Mesenchymal stem cell (in vitro differentiated cells and primary cell): Measurements from ENCODE around the gene HNRNPLL.

Experiments
- DNase-seq: peaks from one replicate; pipeline ENCODE4 v3.0.0-alpha.2; 2013
- H2AFZ ChIP-seq: one replicate; pipeline ENCODE4 v1.6.1; 2013; ENCODE audit warnings: low read depth, mild to moderate bottlenecking, control low read depth, inconsistent platforms, low read length, moderate library complexity
- H2AK5ac ChIP-seq: 2 replicates; pipeline ENCODE4 v1.6.1; 2013; ENCODE audit warnings: low read length, moderate library complexity, mild to moderate bottlenecking, inconsistent platforms; ENCODE audit not compliant: severe bottlenecking
- H2BK120ac ChIP-seq: one replicate; pipeline ENCODE4 v1.6.1; 2013; ENCODE audit warnings: low read depth, mild to moderate bottlenecking, inconsistent platforms, low read length, moderate library complexity
- H2BK12ac ChIP-seq, 2 experiments: one replicate each; pipeline ENCODE4 v1.6.1; 2013; ENCODE audit warnings: inconsistent platforms in 2 of 2, low read length in 2 of 2, mild to moderate bottlenecking in 2 of 2, moderate library complexity in 2 of 2, control low read depth in 1 of 2
- H2BK15ac ChIP-seq: one replicate; pipeline ENCODE4 v1.6.1; 2013; ENCODE audit warnings: mild to moderate bottlenecking, low read depth, inconsistent platforms; ENCODE audit not compliant: poor library complexity, severe bottlenecking
- H2BK5ac ChIP-seq: 2 replicates; pipeline ENCODE4 v1.6.1; 2013; ENCODE audit warnings: low read depth, mild to moderate bottlenecking, low read length, control low read depth, inconsistent platforms; ENCODE audit not compliant: poor library complexity, severe bottlenecking
- H3K14ac ChIP-seq, 2 experiments: one replicate each; pipeline ENCODE4 v1.6.1; 2013; ENCODE audit warnings: inconsistent platforms in 2 of 2, low read length in 2 of 2, control low read depth in 1 of 2, mild to moderate bottlenecking in 1 of 2, moderate library complexity in 1 of 2
- H3K18ac ChIP-seq, 2 experiments: one replicate each; pipeline ENCODE4 v1.6.1; 2013; ENCODE audit warnings: inconsistent platforms in 2 of 2, low read length in 2 of 2, control low read depth in 1 of 2, low read depth in 1 of 2, mild to moderate bottlenecking in 1 of 2
- H3K23ac ChIP-seq, 2 experiments: one replicate each; pipeline ENCODE4 v1.6.1; 2013; ENCODE audit warnings: inconsistent platforms in 2 of 2, low read length in 2 of 2, mild to moderate bottlenecking in 2 of 2, moderate library complexity in 2 of 2, control low read depth in 1 of 2
- H3K27ac ChIP-seq: 2 replicates; pipeline ENCODE4 v1.5.1; 2013; ENCODE audit warnings: mild to moderate bottlenecking, moderate library complexity, low read length, control low read depth, inconsistent platforms; ENCODE audit not compliant: poor library complexity, severe bottlenecking
- H3K27me3 ChIP-seq, 2 experiments: 2 replicates each; pipeline versions ENCODE4 v1.6.1 to v1.7.0; 2013; ENCODE audit warnings: low read length in 2 of 2, mild to moderate bottlenecking in 2 of 2, moderate library complexity in 2 of 2, control low read depth in 1 of 2, inconsistent platforms in 1 of 2; ENCODE audit not compliant: control insufficient read depth in 1 of 2, insufficient read depth in 1 of 2
- H3K36me3 ChIP-seq, 2 experiments: 2 replicates each; pipeline versions ENCODE4 v1.6.1 to v1.7.0; 2013; ENCODE audit warnings: low read length in 2 of 2, control low read depth in 1 of 2, inconsistent platforms in 1 of 2, low read depth in 1 of 2, mild to moderate bottlenecking in 1 of 2; ENCODE audit not compliant: insufficient read depth in 2 of 2, control insufficient read depth in 1 of 2
- H3K4ac ChIP-seq, 2 experiments: one replicate each; pipeline ENCODE4 v1.6.1; 2013; ENCODE audit warnings: inconsistent platforms in 2 of 2, low read length in 2 of 2, mild to moderate bottlenecking in 2 of 2, moderate library complexity in 2 of 2, control low read depth in 1 of 2, low read depth in 1 of 2
- H3K4me1 ChIP-seq: 2 replicates; pipeline ENCODE4 v1.6.1; 2013; ENCODE audit warnings: low read depth, low read length, control low read depth; ENCODE audit not compliant: control insufficient read depth, insufficient read depth
- H3K4me2 ChIP-seq: 2 replicates; pipeline ENCODE4 v1.6.1; 2013; ENCODE audit warnings: low read length, mild to moderate bottlenecking, inconsistent platforms; ENCODE audit not compliant: poor library complexity, severe bottlenecking
- H3K4me3 ChIP-seq, 2 experiments: 2 replicates each; pipeline versions ENCODE4 v1.5.1 to v1.7.0; 2013; ENCODE audit warnings: low read length in 2 of 2, mild to moderate bottlenecking in 2 of 2, control low read depth in 1 of 2, low read depth in 1 of 2; ENCODE audit not compliant: insufficient read depth in 1 of 2
- H3K79me1 ChIP-seq: replicated peaks from 2 replicates; pipeline ENCODE4 v1.6.1; 2013; ENCODE audit warnings: mild to moderate bottlenecking, control low read depth, low read length, inconsistent platforms; ENCODE audit not compliant: poor library complexity, severe bottlenecking
- H3K9ac ChIP-seq: 2 replicates; pipeline ENCODE4 v1.7.0; 2013; ENCODE audit warnings: mild to moderate bottlenecking, low read length, moderate library complexity
- H3K9me3 ChIP-seq: 2 replicates; pipeline ENCODE4 v1.7.0; 2013; ENCODE audit warnings: mild to moderate bottlenecking, low read length; ENCODE audit not compliant: control insufficient read depth
- H4K8ac ChIP-seq: one replicate; pipeline ENCODE4 v1.6.1; 2013; ENCODE audit warnings: inconsistent platforms, mild to moderate bottlenecking, low read length, moderate library complexity
- H4K91ac ChIP-seq: one replicate; pipeline ENCODE4 v1.6.1; 2013; ENCODE audit warnings: mild to moderate bottlenecking, low read length, inconsistent platforms
- WGBS: methylation state at CpG from one replicate; pipeline ENCODE4 v1.1.7; 2013; ENCODE audit warnings: mixed read lengths; 5-methylcytosine and 5-hydroxymethylcytosine counted together

Gene HNRNPLL

DNA sequence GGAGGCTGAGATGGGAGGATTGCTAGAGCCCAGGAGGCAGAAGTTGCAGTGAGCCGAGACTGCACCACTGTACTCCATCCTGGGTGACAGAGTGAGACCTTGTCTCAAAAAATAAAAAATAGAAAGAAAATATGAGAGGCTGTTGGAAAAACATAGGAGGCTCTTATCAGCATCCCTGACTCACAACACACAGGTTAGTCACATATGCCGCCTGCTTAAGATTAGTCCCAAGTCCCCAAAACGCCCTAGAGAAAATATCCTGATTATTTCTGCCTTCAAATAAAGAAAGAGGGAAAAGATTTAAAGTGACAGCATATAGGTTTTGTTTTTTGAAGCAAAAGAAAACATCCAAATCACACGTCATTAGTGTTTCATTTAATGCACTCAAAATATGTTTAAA, 33.3 kb upstream of the HNRNPLL start:
- no peaks in the 10 kb centered on the region for H3K4me1 ChIP-seq
- no peaks in the 10 kb centered on the region for H3K9me3 ChIP-seq
- no peak overlapping the region for H2BK12ac ChIP-seq
- no peak overlapping the region for H3K4ac ChIP-seq
- no peak overlapping the region for H2AK5ac ChIP-seq
- no peak overlapping the region for H4K8ac ChIP-seq
- no peak overlapping the region for H3K4me3 ChIP-seq
- H3K9ac ChIP-seq, result no peak overlapping the region
- no peaks in the 10 kb centered on the region for H3K36me3 ChIP-seq
- WGBS, result 100% methylated on average over 1 of the region's 4 CpGs
- H3K14ac ChIP-seq, result no peak overlapping the region
- H3K27me3 ChIP-seq, result no peaks in the 10 kb centered on the region
- no peak overlapping the region for H3K4me2 ChIP-seq
- no peak overlapping the region for H3K18ac ChIP-seq
- no peak overlapping the region for H3K27ac ChIP-seq
- H3K23ac ChIP-seq, result no peak overlapping the region
- H2BK5ac ChIP-seq, result no peak overlapping the region
- no peak overlapping the region for H2BK120ac ChIP-seq
- no peaks in the 10 kb centered on the region for H3K79me1 ChIP-seq
- H4K91ac ChIP-seq, result no peak overlapping the region
- DNase-seq, result no peak
- no peak overlapping the region for H2BK15ac ChIP-seq
- no peak overlapping the region for H2AFZ ChIP-seq

DNA sequence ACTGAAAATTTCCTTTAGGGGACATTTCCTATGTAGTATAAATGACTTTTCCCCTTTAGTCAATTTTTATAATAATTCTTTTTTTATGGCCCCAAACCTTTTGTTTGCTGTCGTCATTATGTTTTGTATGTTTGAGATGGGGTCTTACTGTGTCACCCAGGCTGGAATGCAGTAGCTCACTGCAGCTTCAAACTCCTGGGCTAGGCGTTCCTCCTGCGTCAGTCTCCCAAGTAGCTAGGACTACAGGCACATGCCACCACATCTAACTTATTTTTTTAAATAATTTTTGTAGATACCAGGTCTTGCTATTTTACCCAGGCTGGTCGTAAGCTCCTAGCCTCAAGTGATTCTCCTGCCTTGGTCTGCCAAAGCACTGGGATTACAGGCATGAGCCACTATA, 32.4 kb upstream of the HNRNPLL start:
- Histone ChIP-seq H2BK120ac (no peak overlapping the region), H3K9ac (no peak overlapping the region), H3K9me3 (no peaks in the 10 kb centered on the region), H3K4me1 (no peaks in the 10 kb centered on the region), H2AK5ac (no peak overlapping the region), H3K27me3 (no peaks in the 10 kb centered on the region), H3K36me3 (no peaks in the 10 kb centered on the region), H4K8ac (no peak overlapping the region), H3K23ac (no peak overlapping the region), H2BK5ac (no peak overlapping the region), H3K4me3 (no peak overlapping the region), H3K27ac (no peak overlapping the region), H2BK12ac (no peak overlapping the region), H3K18ac (no peak overlapping the region), H2BK15ac (no peak overlapping the region), H4K91ac (no peak overlapping the region), H2AFZ (no peak overlapping the region), H3K4ac (no peak overlapping the region), H3K14ac (no peak overlapping the region), H3K79me1 (no peaks in the 10 kb centered on the region), H3K4me2 (no peak overlapping the region)
- 90% methylated on average over 2 of the region's 4 CpGs for WGBS
- DNase-seq, result no peak

DNA sequence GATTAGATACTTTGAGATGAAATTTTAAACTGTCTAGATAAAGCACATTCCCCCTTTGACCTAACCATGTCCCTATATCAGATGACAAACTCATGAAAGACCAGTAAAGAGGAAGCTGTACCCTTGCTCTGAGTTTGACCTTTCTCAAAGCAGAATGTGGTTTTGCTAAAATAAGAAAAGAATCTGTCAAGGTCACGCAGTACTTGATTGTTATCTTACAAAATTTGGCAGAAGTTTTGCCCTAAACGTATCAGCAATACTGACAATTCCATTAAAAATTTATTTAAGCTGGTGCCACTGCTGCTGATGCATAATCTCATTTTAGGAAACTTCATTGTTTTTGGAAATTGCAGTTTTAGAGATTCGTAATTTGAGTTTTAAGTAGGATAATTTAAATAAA, 32.0 kb upstream of the HNRNPLL start:
- Histone ChIP-seq H3K18ac (no peak overlapping the region), H3K9me3 (no peaks in the 10 kb centered on the region), H3K4me3 (no peak overlapping the region), H4K91ac (no peak overlapping the region), H2BK15ac (no peak overlapping the region), H2BK5ac (no peak overlapping the region), H3K4ac (no peak overlapping the region), H3K27me3 (no peaks in the 10 kb centered on the region), H2AK5ac (no peak overlapping the region), H3K79me1 (no peaks in the 10 kb centered on the region), H3K23ac (no peak overlapping the region), H3K36me3 (no peaks in the 10 kb centered on the region), H3K14ac (no peak overlapping the region), H2BK120ac (no peak overlapping the region), H4K8ac (no peak overlapping the region), H3K4me1 (no peaks in the 10 kb centered on the region), H3K9ac (no peak overlapping the region), H2AFZ (no peak overlapping the region), H2BK12ac (no peak overlapping the region), H3K27ac (no peak overlapping the region), H3K4me2 (no peak overlapping the region)
- no peak for DNase-seq
- 68% methylated on average over 3 of the region's 3 CpGs for whole genome bisulfite sequencing

DNA sequence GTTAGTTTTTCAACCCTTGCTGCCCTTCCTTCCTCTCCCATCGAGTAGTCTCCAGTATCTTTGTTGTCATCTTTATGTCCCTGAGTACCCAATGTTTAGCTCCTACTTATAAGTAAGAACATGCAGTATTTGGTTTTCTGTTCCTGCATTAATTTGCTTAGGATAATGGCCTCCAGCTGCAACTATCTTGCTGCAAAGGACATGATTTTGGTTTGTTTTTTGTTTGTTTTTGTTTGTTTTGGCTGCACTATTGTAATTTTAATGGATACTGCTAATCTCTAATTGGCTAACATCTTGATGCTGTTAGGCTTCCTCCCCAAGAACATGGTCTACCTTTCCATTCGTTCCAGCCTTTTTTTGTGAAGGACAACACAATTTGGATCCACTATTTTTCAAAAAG, 31.2 kb upstream of the HNRNPLL start:
- H3K9me3 ChIP-seq, result no peaks in the 10 kb centered on the region
- H3K27me3 ChIP-seq, result no peaks in the 10 kb centered on the region
- no peak overlapping the region for H3K4me2 ChIP-seq
- no peak overlapping the region for H2AFZ ChIP-seq
- no peak overlapping the region for H3K23ac ChIP-seq
- H2BK15ac ChIP-seq, result no peak overlapping the region
- no peak overlapping the region for H2BK12ac ChIP-seq
- H3K14ac ChIP-seq, result no peak overlapping the region
- H3K4me3 ChIP-seq, result no peak overlapping the region
- H4K8ac ChIP-seq, result no peak overlapping the region
- H2BK120ac ChIP-seq, result no peak overlapping the region
- H3K36me3 ChIP-seq, result no peaks in the 10 kb centered on the region
- no peaks in the 10 kb centered on the region for H3K4me1 ChIP-seq
- WGBS, result 100% methylated on average over 1 of the region's 2 CpGs
- no peak overlapping the region for H3K18ac ChIP-seq
- no peak overlapping the region for H4K91ac ChIP-seq
- no peak overlapping the region for H3K4ac ChIP-seq
- DNase-seq, result no peak
- no peak overlapping the region for H3K9ac ChIP-seq
- no peak overlapping the region for H3K27ac ChIP-seq
- H2BK5ac ChIP-seq, result no peak overlapping the region
- H2AK5ac ChIP-seq, result no peak overlapping the region
- no peaks in the 10 kb centered on the region for H3K79me1 ChIP-seq
